PC-9 (cell line): ENCODE results near the gene AKAP6.

Source experiments
- EZH2 ChIP-seq: fragments of 200-600 bp; sonication (generic); IDR thresholded peaks from 2 replicates; pipeline ENCODE4 v1.8.0; 2017; ENCODE audit warnings: antibody characterized with exemption, low read depth
- TF ChIP-seq, protein P1 (sequence below): fragments of 200-600 bp; sonication (generic); conservative IDR thresholded peaks from 2 replicates; pipeline ENCODE4 v1.6.1; 2017; ENCODE audit warnings: mixed run types, antibody characterized with exemption, mild to moderate bottlenecking, moderate library complexity

DNA sequence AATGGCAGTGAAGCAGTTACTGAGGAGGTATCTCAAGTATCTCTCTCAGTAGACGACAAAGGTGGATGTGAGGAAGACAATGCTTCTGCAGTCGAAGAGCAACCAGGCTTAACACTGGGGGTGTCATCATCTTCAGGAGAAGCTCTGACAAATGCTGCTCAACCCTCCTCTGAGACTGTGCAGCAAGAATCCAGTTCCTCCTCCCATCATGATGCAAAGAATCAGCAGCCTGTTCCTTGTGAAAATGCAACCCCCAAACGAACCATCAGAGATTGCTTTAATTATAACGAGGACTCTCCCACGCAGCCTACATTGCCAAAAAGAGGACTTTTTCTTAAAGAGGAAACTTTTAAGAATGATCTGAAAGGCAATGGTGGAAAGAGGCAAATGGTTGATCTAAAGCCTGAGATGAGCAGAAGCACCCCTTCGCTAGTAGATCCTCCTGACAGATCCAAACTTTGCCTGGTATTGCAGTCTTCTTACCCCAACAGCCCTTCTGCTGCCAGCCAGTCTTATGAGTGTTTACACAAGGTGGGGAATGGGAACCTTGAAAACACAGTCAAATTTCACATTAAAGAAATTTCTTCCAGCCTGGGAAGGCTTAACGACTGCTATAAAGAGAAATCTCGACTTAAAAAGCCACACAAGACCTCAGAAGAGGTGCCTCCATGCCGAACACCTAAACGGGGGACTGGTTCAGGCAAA lies 216.6 kb downstream of the AKAP6 start:
- TF ChIP-seq, protein P1, sequence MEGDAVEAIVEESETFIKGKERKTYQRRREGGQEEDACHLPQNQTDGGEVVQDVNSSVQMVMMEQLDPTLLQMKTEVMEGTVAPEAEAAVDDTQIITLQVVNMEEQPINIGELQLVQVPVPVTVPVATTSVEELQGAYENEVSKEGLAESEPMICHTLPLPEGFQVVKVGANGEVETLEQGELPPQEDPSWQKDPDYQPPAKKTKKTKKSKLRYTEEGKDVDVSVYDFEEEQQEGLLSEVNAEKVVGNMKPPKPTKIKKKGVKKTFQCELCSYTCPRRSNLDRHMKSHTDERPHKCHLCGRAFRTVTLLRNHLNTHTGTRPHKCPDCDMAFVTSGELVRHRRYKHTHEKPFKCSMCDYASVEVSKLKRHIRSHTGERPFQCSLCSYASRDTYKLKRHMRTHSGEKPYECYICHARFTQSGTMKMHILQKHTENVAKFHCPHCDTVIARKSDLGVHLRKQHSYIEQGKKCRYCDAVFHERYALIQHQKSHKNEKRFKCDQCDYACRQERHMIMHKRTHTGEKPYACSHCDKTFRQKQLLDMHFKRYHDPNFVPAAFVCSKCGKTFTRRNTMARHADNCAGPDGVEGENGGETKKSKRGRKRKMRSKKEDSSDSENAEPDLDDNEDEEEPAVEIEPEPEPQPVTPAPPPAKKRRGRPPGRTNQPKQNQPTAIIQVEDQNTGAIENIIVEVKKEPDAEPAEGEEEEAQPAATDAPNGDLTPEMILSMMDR, result no peak
- no peak for TF ChIP-seq EZH2
